HG03571 (cell line): ENCODE measurements around the gene EFL1.
"Not testable (repeated sequence)": the region's sequence is repeated elsewhere in the genome, so short reads cannot be mapped to it uniquely, and the experiment has no call there.

Source experiments
- ATAC-seq: cut with Tn5 transposase; IDR thresholded peaks from one replicate; pipeline ENCODE4 v1.9.1; 2021; ENCODE audit not compliant: unreplicated experiment

The EFL1 gene

GRCh38 chr15:82204575-82204974 lies 58.0 kb downstream of the EFL1 start:
- ATAC-seq: not testable (repeated sequence)

GRCh38 chr15:82197733-82198594 lies 64.6 kb downstream of the EFL1 start:
- peak; percentile 88 for ATAC-seq

GRCh38 chr15:82196353-82196752 lies 66.2 kb downstream of the EFL1 start:
- no peak for ATAC-seq

GRCh38 chr15:82195818-82196217 lies 66.7 kb downstream of the EFL1 start:
- not testable (repeated sequence) for ATAC-seq

GRCh38 chr15:82194488-82194887 lies 68.0 kb downstream of the EFL1 start:
- ATAC-seq: not testable (repeated sequence)

GRCh38 chr15:82193435-82193834 lies 69.1 kb downstream of the EFL1 start:
- ATAC-seq: not testable (repeated sequence)

GRCh38 chr15:82192394-82192793 lies 70.1 kb downstream of the EFL1 start:
- ATAC-seq: not testable (repeated sequence)

- peak; percentile 77 for ATAC-seq
Measured at GRCh38 chr15:82186719-82187406, 75.7 kb downstream of the EFL1 start.

- no peak for ATAC-seq
Measured at GRCh38 chr15:82186161-82186560, 76.4 kb downstream of the EFL1 start.

GRCh38 chr15:82184776-82185175 lies 77.8 kb downstream of the EFL1 start:
- no peak for ATAC-seq

GRCh38 chr15:82184355-82184754 lies 78.2 kb downstream of the EFL1 start:
- ATAC-seq: no peak

- no peak for ATAC-seq
Measured at GRCh38 chr15:82183121-82184031, 79.2 kb downstream of the EFL1 start.

- ATAC-seq: no peak
Measured at GRCh38 chr15:82181371-82181770, 81.2 kb downstream of the EFL1 start.

GRCh38 chr15:82178061-82178460 lies 84.5 kb downstream of the EFL1 start:
- ATAC-seq: no peak

GRCh38 chr15:82177291-82178010 lies 85.1 kb downstream of the EFL1 start:
- no peak for ATAC-seq

- no peak for ATAC-seq
Measured at GRCh38 chr15:82176542-82176941, 86.0 kb downstream of the EFL1 start.

- ATAC-seq: no peak
Measured at GRCh38 chr15:82174471-82175235, 87.9 kb downstream of the EFL1 start.

GRCh38 chr15:82173108-82173507 lies 89.4 kb downstream of the EFL1 start:
- no peak for ATAC-seq

GRCh38 chr15:82172506-82172905 lies 90.0 kb downstream of the EFL1 start:
- ATAC-seq: no peak

GRCh38 chr15:82168757-82169156 lies 93.8 kb downstream of the EFL1 start:
- ATAC-seq: no peak
